ENCODE results near the gene TNFSF10.

The TNFSF10 gene

GRCh38 chr3:172516318-172517214 lies 6.7 kb downstream of the TNFSF10 start:
- DNase-seq = peak; percentile 12

GRCh38 chr3:172515130-172515918 lies 7.9 kb downstream of the TNFSF10 start:
- no peak for DNase-seq

GRCh38 chr3:172514678-172515077 lies 8.6 kb downstream of the TNFSF10 start:
- no peak for DNase-seq

GRCh38 chr3:172513488-172513887 lies 9.7 kb downstream of the TNFSF10 start:
- no peak for DNase-seq

GRCh38 chr3:172511783-172512762 lies 11.2 kb downstream of the TNFSF10 start:
- peak; percentile 97 for DNase-seq

GRCh38 chr3:172506094-172506493 lies 17.1 kb downstream of the TNFSF10 start:
- DNase-seq = no peak

GRCh38 chr3:172501540-172501939 lies 21.7 kb downstream of the TNFSF10 start:
- DNase-seq = no peak

- DNase-seq = peak; percentile 92
These were observed 33.0 kb downstream of the TNFSF10 start for GRCh38 chr3:172490198-172490669.

- no peak for DNase-seq
These were observed 45.1 kb downstream of the TNFSF10 start for GRCh38 chr3:172478116-172478515.

GRCh38 chr3:172476347-172476746 lies 46.9 kb downstream of the TNFSF10 start:
- peak; percentile 25 for DNase-seq

GRCh38 chr3:172475703-172476102 lies 47.5 kb downstream of the TNFSF10 start:
- no peak for DNase-seq

- no peak for DNase-seq
These were observed 51.3 kb downstream of the TNFSF10 start for GRCh38 chr3:172471903-172472302.

GRCh38 chr3:172470588-172470987 lies 52.6 kb downstream of the TNFSF10 start:
- no peak for DNase-seq

GRCh38 chr3:172467170-172467824 lies 55.9 kb downstream of the TNFSF10 start:
- no peak for DNase-seq

GRCh38 chr3:172466553-172467130 lies 56.6 kb downstream of the TNFSF10 start:
- no peak for DNase-seq

GRCh38 chr3:172465281-172465680 lies 57.9 kb downstream of the TNFSF10 start:
- DNase-seq = no peak

- no peak for DNase-seq
These were observed 58.9 kb downstream of the TNFSF10 start for GRCh38 chr3:172464306-172464705.

GRCh38 chr3:172461530-172462138 lies 61.6 kb downstream of the TNFSF10 start:
- peak; percentile 67 for DNase-seq

GRCh38 chr3:172456404-172456803 lies 66.8 kb downstream of the TNFSF10 start:
- DNase-seq = no peak
